ENCODE results near the gene SRP19. TPM values are rescaled to one million over a fixed set of nuclear protein-coding genes. Genes with fewer than 3 reads are reported as not detected.

The SRP19 gene
- 10 to 100 TPM; 33.0 to 73.5 (median 69.2) TPM for total RNA-seq

DNA sequence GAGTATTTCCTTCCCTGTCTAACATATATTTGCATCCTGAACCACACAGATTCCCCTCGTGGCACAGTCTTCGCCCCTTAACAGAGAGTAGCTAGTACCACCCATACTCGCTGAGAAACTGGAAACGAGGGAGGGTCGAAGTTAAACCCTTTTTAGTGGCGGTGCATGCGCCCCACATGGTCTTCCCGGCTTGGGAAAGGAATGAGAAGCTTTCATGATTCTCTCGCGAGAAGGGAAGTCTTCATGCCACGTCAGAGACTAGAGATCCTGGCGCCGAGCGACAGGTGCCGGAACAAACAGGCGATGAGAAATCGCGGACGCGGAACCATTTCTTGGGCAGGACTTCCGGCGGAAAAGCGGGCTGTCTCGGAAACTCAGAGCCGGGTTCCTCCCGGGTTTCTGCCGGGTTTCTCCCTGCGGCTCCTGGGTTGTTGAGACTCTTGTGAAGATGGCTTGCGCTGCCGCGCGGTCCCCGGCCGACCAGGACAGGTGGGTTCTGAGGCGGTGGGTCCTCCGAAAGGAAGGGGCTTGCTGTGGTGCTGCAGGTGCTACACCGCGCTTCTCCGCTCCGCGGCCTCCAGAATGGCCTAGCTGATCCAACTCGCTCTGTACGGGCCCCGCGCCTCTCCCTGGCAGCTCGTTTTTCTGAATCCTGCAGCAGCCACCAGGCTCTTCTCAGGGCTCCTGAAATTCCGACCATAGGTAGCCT lies at the start of gene SRP19:
SRP19 (plus strand) TSS at position 359 of the 709 bp plus-strand sequence; CDS start at position 449, 90 bp downstream.
- H3K36me3 ChIP-seq = no peaks in the 10 kb centered on the region
- H3K27me3 ChIP-seq = no peaks in the 10 kb centered on the region
- peak within 1 kb of the TSS; percentile 82 to 85 (median 85) for H3K4me3 ChIP-seq
- no peaks in the 10 kb centered on the region for H3K9me3 ChIP-seq
- peak within 1 kb of the TSS; percentile 85 to 91 for H3K27ac ChIP-seq
- intact Hi-C loops (cut with DNase I; ENCODE audit: low total_unique reads) = no loop called here
- peaks cover 0 to 5% of the 10 kb centered on the region in 2 donors for H3K4me1 ChIP-seq
- TF ChIP-seq POLR2A (IDR thresholded peaks at IDR 0.05) (peak; percentile 64), POLR2AphosphoS5 (IDR thresholded peaks at IDR 0.05) (peak in 2 of 3 donors; percentile 63 to 85)
- TF ChIP-seq, protein P1, sequence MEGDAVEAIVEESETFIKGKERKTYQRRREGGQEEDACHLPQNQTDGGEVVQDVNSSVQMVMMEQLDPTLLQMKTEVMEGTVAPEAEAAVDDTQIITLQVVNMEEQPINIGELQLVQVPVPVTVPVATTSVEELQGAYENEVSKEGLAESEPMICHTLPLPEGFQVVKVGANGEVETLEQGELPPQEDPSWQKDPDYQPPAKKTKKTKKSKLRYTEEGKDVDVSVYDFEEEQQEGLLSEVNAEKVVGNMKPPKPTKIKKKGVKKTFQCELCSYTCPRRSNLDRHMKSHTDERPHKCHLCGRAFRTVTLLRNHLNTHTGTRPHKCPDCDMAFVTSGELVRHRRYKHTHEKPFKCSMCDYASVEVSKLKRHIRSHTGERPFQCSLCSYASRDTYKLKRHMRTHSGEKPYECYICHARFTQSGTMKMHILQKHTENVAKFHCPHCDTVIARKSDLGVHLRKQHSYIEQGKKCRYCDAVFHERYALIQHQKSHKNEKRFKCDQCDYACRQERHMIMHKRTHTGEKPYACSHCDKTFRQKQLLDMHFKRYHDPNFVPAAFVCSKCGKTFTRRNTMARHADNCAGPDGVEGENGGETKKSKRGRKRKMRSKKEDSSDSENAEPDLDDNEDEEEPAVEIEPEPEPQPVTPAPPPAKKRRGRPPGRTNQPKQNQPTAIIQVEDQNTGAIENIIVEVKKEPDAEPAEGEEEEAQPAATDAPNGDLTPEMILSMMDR (IDR thresholded peaks at IDR 0.05) = no peak
- peak; percentile 91 to 93 for DNase-seq (ENCODE audit: low spot score in 2 of 2)

DNA sequence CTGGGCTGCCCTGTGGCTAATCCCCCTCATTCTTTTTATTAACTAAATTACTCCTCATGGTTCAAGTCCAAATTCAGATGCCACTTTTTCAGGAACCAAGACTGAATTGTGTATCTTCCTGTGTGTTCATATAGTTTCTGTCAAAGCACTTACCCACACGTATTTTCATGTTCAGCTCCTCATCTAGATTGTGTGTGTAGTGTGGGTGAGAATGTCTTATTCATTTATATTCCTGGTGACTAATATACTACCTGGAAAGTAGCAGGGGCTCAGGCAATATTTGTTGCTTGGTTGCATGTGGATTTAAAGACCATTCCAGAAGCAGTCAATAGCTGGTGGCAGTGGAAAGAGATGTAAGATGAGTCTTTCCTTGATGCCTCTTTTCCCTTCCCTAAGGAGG lies 48.5 kb upstream of the SRP19 start:
- intact Hi-C loops (cut with DNase I; ENCODE audit: low total_unique reads) = no loop called here
- Histone ChIP-seq H3K9me3 (no peaks in the 10 kb centered on the region), H3K27ac (no peak overlapping the region), H3K4me3 (no peak overlapping the region), H3K36me3 (no peaks in the 10 kb centered on the region), H3K27me3 (no peaks in the 10 kb centered on the region), H3K4me1 (no peaks in the 10 kb centered on the region)
- DNase-seq (ENCODE audit: low spot score in 2 of 2) = no peak
- TF ChIP-seq POLR2A (IDR thresholded peaks at IDR 0.05) (no peak), POLR2AphosphoS5 (IDR thresholded peaks at IDR 0.05) (no peak)
- TF ChIP-seq, protein P1 (IDR thresholded peaks at IDR 0.05) = no peak

DNA sequence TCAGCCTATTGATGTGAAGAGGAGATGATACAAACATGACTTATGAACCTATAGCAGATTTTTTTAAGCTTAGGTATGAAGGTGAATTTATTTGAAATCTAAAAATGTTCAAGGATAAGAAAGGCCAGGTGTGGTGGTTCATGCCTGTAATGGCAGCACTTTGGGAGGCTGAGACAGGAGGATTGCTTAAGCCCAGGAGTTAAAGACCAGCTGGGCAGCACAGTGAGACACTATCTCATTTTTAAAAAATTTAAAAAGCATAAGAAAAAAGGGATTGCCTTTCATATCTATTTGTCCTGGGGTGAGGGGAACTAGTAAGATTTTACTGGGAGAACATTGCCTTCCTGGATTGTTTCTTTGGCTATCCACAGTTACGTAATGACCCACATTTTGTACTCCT lies 40.8 kb upstream of the SRP19 start:
- Histone ChIP-seq H3K36me3 (no peaks in the 10 kb centered on the region), H3K4me1 (no peaks in the 10 kb centered on the region), H3K4me3 (no peak overlapping the region), H3K9me3 (no peaks in the 10 kb centered on the region), H3K27ac (no peak overlapping the region), H3K27me3 (no peaks in the 10 kb centered on the region)
- intact Hi-C loops (cut with DNase I; ENCODE audit: low total_unique reads) = no loop called here
- no peak for DNase-seq (ENCODE audit: low spot score in 2 of 2)
- no peak for TF ChIP-seq POLR2AphosphoS5 (IDR thresholded peaks at IDR 0.05)
- TF ChIP-seq POLR2A (IDR thresholded peaks at IDR 0.05) = no peak
- TF ChIP-seq, protein P1 (IDR thresholded peaks at IDR 0.05) = no peak

DNA sequence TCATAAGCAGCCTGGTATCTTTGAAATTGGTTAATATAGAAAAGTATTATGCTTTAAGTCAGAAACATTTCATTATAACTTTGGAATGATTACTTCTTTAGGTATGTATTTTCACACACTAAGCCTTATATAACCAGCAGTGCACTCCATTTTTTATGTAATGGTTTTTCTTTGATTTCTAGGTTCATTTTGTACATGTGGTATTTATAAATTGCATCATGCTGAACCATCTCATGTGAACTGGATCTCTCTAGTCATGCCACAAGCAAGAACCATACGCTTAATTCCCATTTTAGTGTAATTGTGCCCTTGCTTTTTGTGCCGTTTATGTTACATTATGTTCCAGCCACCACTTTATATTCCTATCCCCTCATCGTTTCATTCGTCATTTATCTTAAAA lies 38.6 kb upstream of the SRP19 start:
- Histone ChIP-seq H3K4me1 (no peaks in the 10 kb centered on the region), H3K36me3 (no peaks in the 10 kb centered on the region), H3K27me3 (no peaks in the 10 kb centered on the region), H3K27ac (no peak overlapping the region), H3K4me3 (no peak overlapping the region), H3K9me3 (no peaks in the 10 kb centered on the region)
- DNase-seq (ENCODE audit: low spot score in 2 of 2) = no peak
- TF ChIP-seq POLR2AphosphoS5 (IDR thresholded peaks at IDR 0.05) (no peak), POLR2A (IDR thresholded peaks at IDR 0.05) (no peak)
- TF ChIP-seq, protein P1 (IDR thresholded peaks at IDR 0.05) = no peak
- intact Hi-C loops (cut with DNase I; ENCODE audit: low total_unique reads) = no loop called here

DNA sequence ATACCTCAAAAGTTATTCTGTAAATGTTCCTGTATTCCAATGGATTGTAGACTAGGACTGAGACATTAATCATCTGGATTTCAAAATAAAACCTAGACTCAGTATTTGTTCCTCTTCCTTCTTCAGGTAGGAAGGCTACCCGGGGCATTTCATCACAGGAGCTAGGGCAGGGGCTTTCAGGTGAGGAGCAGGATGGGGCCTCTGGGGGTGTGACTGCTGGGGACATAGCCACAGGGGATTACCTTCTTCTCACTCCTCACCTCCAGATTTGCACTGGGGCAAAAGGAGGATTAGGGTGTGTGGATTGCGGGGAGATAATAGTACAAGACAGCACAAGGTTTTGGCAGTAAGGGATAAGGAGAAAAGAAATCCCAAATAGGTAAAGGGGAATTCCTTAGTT lies 37.9 kb upstream of the SRP19 start:
- Histone ChIP-seq H3K27me3 (no peaks in the 10 kb centered on the region), H3K36me3 (no peaks in the 10 kb centered on the region), H3K27ac (no peak overlapping the region), H3K9me3 (no peaks in the 10 kb centered on the region), H3K4me3 (no peak overlapping the region), H3K4me1 (no peaks in the 10 kb centered on the region)
- intact Hi-C loops (cut with DNase I; ENCODE audit: low total_unique reads) = no loop called here
- DNase-seq (ENCODE audit: low spot score in 2 of 2) = no peak
- no peak for TF ChIP-seq POLR2AphosphoS5 (IDR thresholded peaks at IDR 0.05)
- no peak for TF ChIP-seq POLR2A (IDR thresholded peaks at IDR 0.05)
- TF ChIP-seq, protein P1 (IDR thresholded peaks at IDR 0.05) = no peak

Data from breast epithelium (tissue), 4 donors.